Mesenchymal stem cell (in vitro differentiated cells and primary cell): ENCODE measurements around the gene APMAP.

Experiments used
- DNase-seq: peaks from one replicate; pipeline ENCODE4 v3.0.0-alpha.2; 2013
- H2AFZ ChIP-seq: one replicate; pipeline ENCODE4 v1.6.1; 2013; ENCODE audit warnings: low read depth, mild to moderate bottlenecking, control low read depth, inconsistent platforms, low read length, moderate library complexity
- H2AK5ac ChIP-seq: 2 replicates; pipeline ENCODE4 v1.6.1; 2013; ENCODE audit warnings: low read length, moderate library complexity, mild to moderate bottlenecking, inconsistent platforms; ENCODE audit not compliant: severe bottlenecking
- H2BK120ac ChIP-seq: one replicate; pipeline ENCODE4 v1.6.1; 2013; ENCODE audit warnings: low read depth, mild to moderate bottlenecking, inconsistent platforms, low read length, moderate library complexity
- H2BK12ac ChIP-seq, 2 experiments: one replicate each; pipeline ENCODE4 v1.6.1; 2013; ENCODE audit warnings: inconsistent platforms in 2 of 2, low read length in 2 of 2, mild to moderate bottlenecking in 2 of 2, moderate library complexity in 2 of 2, control low read depth in 1 of 2
- H2BK15ac ChIP-seq: one replicate; pipeline ENCODE4 v1.6.1; 2013; ENCODE audit warnings: mild to moderate bottlenecking, low read depth, inconsistent platforms; ENCODE audit not compliant: poor library complexity, severe bottlenecking
- H2BK5ac ChIP-seq: 2 replicates; pipeline ENCODE4 v1.6.1; 2013; ENCODE audit warnings: low read depth, mild to moderate bottlenecking, low read length, control low read depth, inconsistent platforms; ENCODE audit not compliant: poor library complexity, severe bottlenecking
- H3K14ac ChIP-seq, 2 experiments: one replicate each; pipeline ENCODE4 v1.6.1; 2013; ENCODE audit warnings: inconsistent platforms in 2 of 2, low read length in 2 of 2, control low read depth in 1 of 2, mild to moderate bottlenecking in 1 of 2, moderate library complexity in 1 of 2
- H3K18ac ChIP-seq, 2 experiments: one replicate each; pipeline ENCODE4 v1.6.1; 2013; ENCODE audit warnings: inconsistent platforms in 2 of 2, low read length in 2 of 2, control low read depth in 1 of 2, low read depth in 1 of 2, mild to moderate bottlenecking in 1 of 2
- H3K23ac ChIP-seq, 2 experiments: one replicate each; pipeline ENCODE4 v1.6.1; 2013; ENCODE audit warnings: inconsistent platforms in 2 of 2, low read length in 2 of 2, mild to moderate bottlenecking in 2 of 2, moderate library complexity in 2 of 2, control low read depth in 1 of 2
- H3K27ac ChIP-seq: 2 replicates; pipeline ENCODE4 v1.5.1; 2013; ENCODE audit warnings: mild to moderate bottlenecking, moderate library complexity, low read length, control low read depth, inconsistent platforms; ENCODE audit not compliant: poor library complexity, severe bottlenecking
- H3K27me3 ChIP-seq, 2 experiments: 2 replicates each; pipeline versions ENCODE4 v1.6.1 to v1.7.0; 2013; ENCODE audit warnings: low read length in 2 of 2, mild to moderate bottlenecking in 2 of 2, moderate library complexity in 2 of 2, control low read depth in 1 of 2, inconsistent platforms in 1 of 2; ENCODE audit not compliant: control insufficient read depth in 1 of 2, insufficient read depth in 1 of 2
- H3K36me3 ChIP-seq, 2 experiments: 2 replicates each; pipeline versions ENCODE4 v1.6.1 to v1.7.0; 2013; ENCODE audit warnings: low read length in 2 of 2, control low read depth in 1 of 2, inconsistent platforms in 1 of 2, low read depth in 1 of 2, mild to moderate bottlenecking in 1 of 2; ENCODE audit not compliant: insufficient read depth in 2 of 2, control insufficient read depth in 1 of 2
- H3K4ac ChIP-seq, 2 experiments: one replicate each; pipeline ENCODE4 v1.6.1; 2013; ENCODE audit warnings: inconsistent platforms in 2 of 2, low read length in 2 of 2, mild to moderate bottlenecking in 2 of 2, moderate library complexity in 2 of 2, control low read depth in 1 of 2, low read depth in 1 of 2
- H3K4me1 ChIP-seq: 2 replicates; pipeline ENCODE4 v1.6.1; 2013; ENCODE audit warnings: low read depth, low read length, control low read depth; ENCODE audit not compliant: control insufficient read depth, insufficient read depth
- H3K4me2 ChIP-seq: 2 replicates; pipeline ENCODE4 v1.6.1; 2013; ENCODE audit warnings: low read length, mild to moderate bottlenecking, inconsistent platforms; ENCODE audit not compliant: poor library complexity, severe bottlenecking
- H3K4me3 ChIP-seq, 2 experiments: 2 replicates each; pipeline versions ENCODE4 v1.5.1 to v1.7.0; 2013; ENCODE audit warnings: low read length in 2 of 2, mild to moderate bottlenecking in 2 of 2, control low read depth in 1 of 2, low read depth in 1 of 2; ENCODE audit not compliant: insufficient read depth in 1 of 2
- H3K79me1 ChIP-seq: replicated peaks from 2 replicates; pipeline ENCODE4 v1.6.1; 2013; ENCODE audit warnings: mild to moderate bottlenecking, control low read depth, low read length, inconsistent platforms; ENCODE audit not compliant: poor library complexity, severe bottlenecking
- H3K9ac ChIP-seq: 2 replicates; pipeline ENCODE4 v1.7.0; 2013; ENCODE audit warnings: mild to moderate bottlenecking, low read length, moderate library complexity
- H3K9me3 ChIP-seq: 2 replicates; pipeline ENCODE4 v1.7.0; 2013; ENCODE audit warnings: mild to moderate bottlenecking, low read length; ENCODE audit not compliant: control insufficient read depth
- H4K8ac ChIP-seq: one replicate; pipeline ENCODE4 v1.6.1; 2013; ENCODE audit warnings: inconsistent platforms, mild to moderate bottlenecking, low read length, moderate library complexity
- H4K91ac ChIP-seq: one replicate; pipeline ENCODE4 v1.6.1; 2013; ENCODE audit warnings: mild to moderate bottlenecking, low read length, inconsistent platforms
- whole genome bisulfite sequencing: methylation state at CpG from one replicate; pipeline ENCODE4 v1.1.7; 2013; ENCODE audit warnings: mixed read lengths; 5-methylcytosine and 5-hydroxymethylcytosine counted together

The APMAP gene

GRCh38 chr20:25032478-25033264 is 40.1 kb upstream of the APMAP start:
- H2BK15ac ChIP-seq: no peak overlapping the region
- no peak overlapping the region for H3K4me3 ChIP-seq
- H3K9ac ChIP-seq: peak overlapping the region; percentile 29
- DNase-seq: no peak
- no peaks in the 10 kb centered on the region for H3K9me3 ChIP-seq
- 85% methylated on average over 29 of the region's 29 CpGs for WGBS
- H3K79me1 ChIP-seq: no peaks in the 10 kb centered on the region
- H4K8ac ChIP-seq: no peak overlapping the region
- H2BK120ac ChIP-seq: no peak overlapping the region
- H3K4ac ChIP-seq: no peak overlapping the region
- no peak overlapping the region for H3K23ac ChIP-seq
- H3K27ac ChIP-seq: no peak overlapping the region
- H2AK5ac ChIP-seq: no peak overlapping the region
- peaks cover 0 to 4% of the 10 kb centered on the region in 2 experiments for H3K27me3 ChIP-seq
- H2BK12ac ChIP-seq: no peak overlapping the region
- H3K4me1 ChIP-seq: peaks cover 4% of the 10 kb centered on the region
- H2BK5ac ChIP-seq: no peak overlapping the region
- H3K14ac ChIP-seq: no peak overlapping the region
- no peak overlapping the region for H4K91ac ChIP-seq
- H3K36me3 ChIP-seq: peaks cover 0 to 4% of the 10 kb centered on the region in 2 experiments
- no peak overlapping the region for H3K18ac ChIP-seq
- peak overlapping the region; percentile 3 for H2AFZ ChIP-seq
- no peak overlapping the region for H3K4me2 ChIP-seq

- Histone ChIP-seq H2AFZ (peak overlapping the region; percentile 3), H3K27ac (no peak overlapping the region), H2AK5ac (no peak overlapping the region), H3K79me1 (no peaks in the 10 kb centered on the region), H3K23ac (no peak overlapping the region), H3K9me3 (no peaks in the 10 kb centered on the region), H3K14ac (no peak overlapping the region), H3K4me3 (peak overlapping the region in 1 of 2 experiments; percentile 5), H3K27me3 (no peaks in the 10 kb centered on the region), H2BK5ac (no peak overlapping the region), H2BK15ac (no peak overlapping the region), H3K4ac (no peak overlapping the region), H2BK12ac (no peak overlapping the region), H3K9ac (no peak overlapping the region), H3K18ac (no peak overlapping the region), H2BK120ac (no peak overlapping the region), H4K91ac (no peak overlapping the region), H3K4me1 (peaks cover under 1% of the 10 kb centered on the region), H3K36me3 (peaks cover 0 to 4% of the 10 kb centered on the region in 2 experiments), H3K4me2 (no peak overlapping the region), H4K8ac (no peak overlapping the region)
- WGBS: 92% methylated on average over 14 of the region's 16 CpGs
- no peak for DNase-seq
Measured at GRCh38 chr20:25032065-25032477, 39.5 kb upstream of the APMAP start.

- Histone ChIP-seq H3K18ac (no peak overlapping the region), H2BK120ac (no peak overlapping the region), H4K8ac (no peak overlapping the region), H3K4me2 (no peak overlapping the region), H2BK15ac (no peak overlapping the region), H3K9ac (no peak overlapping the region), H3K27me3 (no peaks in the 10 kb centered on the region), H3K4ac (no peak overlapping the region), H3K9me3 (no peaks in the 10 kb centered on the region), H2BK12ac (no peak overlapping the region), H4K91ac (no peak overlapping the region), H3K14ac (no peak overlapping the region), H3K36me3 (peaks cover 0 to 4% of the 10 kb centered on the region in 2 experiments), H3K23ac (no peak overlapping the region), H3K4me1 (no peaks in the 10 kb centered on the region), H2BK5ac (no peak overlapping the region), H3K27ac (no peak overlapping the region), H3K4me3 (no peak overlapping the region), H3K79me1 (no peaks in the 10 kb centered on the region), H2AK5ac (no peak overlapping the region), H2AFZ (no peak overlapping the region)
- DNase-seq: no peak
- 83% methylated on average over 2 of the region's 3 CpGs for WGBS
Measured at GRCh38 chr20:25031241-25031640, 38.7 kb upstream of the APMAP start.

GRCh38 chr20:25030649-25031207 is 38.2 kb upstream of the APMAP start:
- Histone ChIP-seq H3K79me1 (no peaks in the 10 kb centered on the region), H4K91ac (no peak overlapping the region), H2AFZ (no peak overlapping the region), H3K4me1 (no peaks in the 10 kb centered on the region), H2BK12ac (no peak overlapping the region), H3K9me3 (no peaks in the 10 kb centered on the region), H3K9ac (no peak overlapping the region), H3K4me2 (no peak overlapping the region), H3K4ac (no peak overlapping the region), H2BK15ac (no peak overlapping the region), H3K18ac (no peak overlapping the region), H3K36me3 (peaks cover 0 to 4% of the 10 kb centered on the region in 2 experiments), H2BK5ac (no peak overlapping the region), H3K23ac (no peak overlapping the region), H3K27ac (no peak overlapping the region), H2BK120ac (no peak overlapping the region), H4K8ac (no peak overlapping the region), H2AK5ac (no peak overlapping the region), H3K4me3 (no peak overlapping the region), H3K14ac (no peak overlapping the region), H3K27me3 (no peaks in the 10 kb centered on the region)
- no peak for DNase-seq
- WGBS: 79% methylated on average over 8 of the region's 8 CpGs
